Tibial artery (tissue), 4 donors: ENCODE measurements around the gene SLC25A21.

Experiments used
- DNase-seq, 2 donors: peaks; one replicate each; pipeline ENCODE4 v3.0.0-alpha.2; 2019
- H3K27ac ChIP-seq, 2 donors: fragments of 200-600 bp; sonication (generic) in 1 of 2; 1 replicate in 1 of 2; 2 replicates in 1 of 2; pipeline ENCODE4 v1.5.1; 2018 to 2019; ENCODE audit warnings: mild to moderate bottlenecking in 1 of 2
- H3K27me3 ChIP-seq, 2 donors: fragments of 200-600 bp; sonication (generic) in 1 of 2; one replicate each; pipeline versions ENCODE4 v1.5.1 to v1.6.0; 2016 to 2019
- H3K36me3 ChIP-seq, 3 donors: fragments of 200-600 bp; sonication (generic) in 2 of 3; one replicate each; pipeline ENCODE4 v1.5.1; 2016 to 2019; ENCODE audit warnings: mild to moderate bottlenecking in 2 of 3
- H3K4me1 ChIP-seq, 4 donors: fragments of 200-600 bp; sonication (generic) in 2 of 4; 1 replicate in 3 of 4; 2 replicates in 1 of 4; pipeline ENCODE4 v1.5.1; 2016 to 2019
- H3K4me3 ChIP-seq, 2 donors: fragments of 200-600 bp; sonication (generic) in 1 of 2; 1 replicate in 1 of 2; 2 replicates in 1 of 2; pipeline ENCODE4 v1.5.1; 2018 to 2019; ENCODE audit warnings: mild to moderate bottlenecking in 2 of 2
- H3K9me3 ChIP-seq, 3 donors: fragments of 200-600 bp; sonication (generic) in 1 of 3; one replicate each; pipeline ENCODE4 v1.5.1; 2016 to 2019
- intact Hi-C: fragments of 100-400 bp; cut with DNase I; formaldehyde crosslinking; loops from one replicate; pipeline ENCODE4 v1.15.0; 2023; ENCODE audit warnings: low total_unique reads
- TF ChIP-seq, protein P1 (sequence below), 2 experiments: fragments of 200-600 bp in 1 of 2; fragments of 450-650 bp in 1 of 2; IDR thresholded peaks; one replicate each; pipeline ENCODE4 v1.5.1; 2017 to 2019; ENCODE audit warnings: antibody characterized with exemption in 2 of 2, mild to moderate bottlenecking in 1 of 2, moderate library complexity in 1 of 2

The SLC25A21 gene

DNA sequence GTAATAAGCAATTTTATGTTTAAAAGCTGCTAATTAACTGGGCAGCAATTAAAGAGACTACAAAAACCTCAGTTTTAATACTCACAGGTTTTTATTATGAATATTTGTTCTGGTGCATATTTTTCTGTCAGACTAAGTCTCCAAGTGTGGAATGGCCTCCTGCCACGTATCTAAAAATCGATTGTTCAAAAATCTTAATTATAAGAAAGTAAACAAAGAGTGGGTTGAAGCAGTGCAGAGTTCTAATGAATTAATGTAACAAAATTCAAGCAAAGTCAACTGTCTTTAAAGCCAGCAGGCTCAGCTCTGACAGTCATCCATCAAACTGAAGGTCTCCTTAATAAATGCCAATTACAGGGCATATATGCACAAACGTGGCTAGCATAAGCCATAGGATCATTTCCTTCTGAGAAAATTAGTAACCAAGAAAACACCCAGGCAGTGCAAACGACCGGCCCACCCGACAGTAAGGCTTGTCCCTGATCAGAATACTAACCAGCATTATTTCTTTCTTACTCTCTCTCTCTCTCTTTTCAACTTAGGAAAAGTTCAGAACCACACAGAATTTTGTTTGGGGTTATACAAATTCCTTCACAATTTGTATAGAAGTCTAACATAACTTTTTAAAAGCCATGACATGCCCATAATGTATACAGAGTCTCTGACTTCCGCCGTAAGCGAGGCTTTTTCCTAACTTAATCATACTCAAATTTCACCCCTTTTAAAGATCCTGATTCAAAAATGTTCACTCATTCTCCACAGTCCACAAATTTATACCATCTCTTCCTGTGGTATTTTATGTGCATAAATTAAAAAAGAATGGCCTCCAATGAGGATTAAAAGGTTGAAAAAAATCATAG lies 83.8 kb downstream of the SLC25A21 start:
- Histone ChIP-seq H3K27me3 (no peaks in the 10 kb centered on the region), H3K4me3 (no peak overlapping the region), H3K9me3 (no peaks in the 10 kb centered on the region), H3K36me3 (no peaks in the 10 kb centered on the region), H3K27ac (no peak overlapping the region), H3K4me1 (no peaks in the 10 kb centered on the region)
- no peak for DNase-seq
- TF ChIP-seq, protein P1, sequence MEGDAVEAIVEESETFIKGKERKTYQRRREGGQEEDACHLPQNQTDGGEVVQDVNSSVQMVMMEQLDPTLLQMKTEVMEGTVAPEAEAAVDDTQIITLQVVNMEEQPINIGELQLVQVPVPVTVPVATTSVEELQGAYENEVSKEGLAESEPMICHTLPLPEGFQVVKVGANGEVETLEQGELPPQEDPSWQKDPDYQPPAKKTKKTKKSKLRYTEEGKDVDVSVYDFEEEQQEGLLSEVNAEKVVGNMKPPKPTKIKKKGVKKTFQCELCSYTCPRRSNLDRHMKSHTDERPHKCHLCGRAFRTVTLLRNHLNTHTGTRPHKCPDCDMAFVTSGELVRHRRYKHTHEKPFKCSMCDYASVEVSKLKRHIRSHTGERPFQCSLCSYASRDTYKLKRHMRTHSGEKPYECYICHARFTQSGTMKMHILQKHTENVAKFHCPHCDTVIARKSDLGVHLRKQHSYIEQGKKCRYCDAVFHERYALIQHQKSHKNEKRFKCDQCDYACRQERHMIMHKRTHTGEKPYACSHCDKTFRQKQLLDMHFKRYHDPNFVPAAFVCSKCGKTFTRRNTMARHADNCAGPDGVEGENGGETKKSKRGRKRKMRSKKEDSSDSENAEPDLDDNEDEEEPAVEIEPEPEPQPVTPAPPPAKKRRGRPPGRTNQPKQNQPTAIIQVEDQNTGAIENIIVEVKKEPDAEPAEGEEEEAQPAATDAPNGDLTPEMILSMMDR (IDR thresholded peaks at IDR 0.05), result no peak
- intact Hi-C loops, result no loop called here

DNA sequence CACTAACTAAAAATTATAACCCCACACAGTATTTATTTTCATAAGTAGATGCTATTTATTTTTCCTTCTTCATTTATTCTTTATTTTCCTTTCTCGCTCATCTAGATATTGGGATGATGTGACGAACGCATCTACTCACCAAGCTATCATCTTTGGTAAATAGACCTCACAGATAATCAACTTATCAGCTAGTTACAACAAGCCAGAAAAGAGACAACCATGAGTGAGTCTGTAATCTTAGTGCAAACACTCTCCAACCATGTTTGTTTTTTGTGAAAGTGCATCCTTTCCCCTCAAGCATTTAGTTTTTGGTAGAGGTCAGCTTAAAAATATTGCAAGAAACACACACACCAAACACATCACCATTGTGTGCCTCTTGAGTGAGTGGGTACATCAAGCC lies 84.9 kb downstream of the SLC25A21 start:
- TF ChIP-seq, protein P1 (IDR thresholded peaks at IDR 0.05), result no peak
- Histone ChIP-seq H3K4me3 (no peak overlapping the region), H3K4me1 (no peaks in the 10 kb centered on the region), H3K9me3 (no peaks in the 10 kb centered on the region), H3K36me3 (no peaks in the 10 kb centered on the region), H3K27me3 (no peaks in the 10 kb centered on the region), H3K27ac (no peak overlapping the region)
- DNase-seq, result no peak
- intact Hi-C loops, result no loop called here

DNA sequence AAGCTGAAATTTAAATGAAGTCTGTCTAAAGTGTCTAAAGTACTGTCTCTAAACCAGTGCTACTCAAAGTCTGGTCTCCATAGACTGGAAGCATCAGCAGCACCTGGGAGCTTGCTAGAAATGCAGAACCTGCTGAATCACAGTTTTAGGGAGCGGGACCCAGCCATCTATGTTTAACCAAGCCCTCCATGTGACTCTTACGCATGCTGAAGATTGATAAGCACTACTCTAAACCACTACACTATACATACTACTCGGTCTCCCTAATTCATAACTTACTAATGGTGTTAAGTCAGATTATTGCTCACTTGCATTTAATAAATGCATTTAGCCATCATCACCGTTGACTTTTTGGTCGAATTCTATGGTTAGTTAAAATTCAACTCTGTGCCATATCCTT lies 88.8 kb downstream of the SLC25A21 start:
- H3K9me3 ChIP-seq, result no peaks in the 10 kb centered on the region
- H3K4me3 ChIP-seq, result no peak overlapping the region
- H3K36me3 ChIP-seq, result no peaks in the 10 kb centered on the region
- DNase-seq, result no peak
- H3K27ac ChIP-seq, result no peak overlapping the region
- TF ChIP-seq, protein P1 (IDR thresholded peaks at IDR 0.05), result no peak
- no peaks in the 10 kb centered on the region for H3K4me1 ChIP-seq
- no peaks in the 10 kb centered on the region for H3K27me3 ChIP-seq
- intact Hi-C loops, result no loop called here

- Histone ChIP-seq H3K4me1 (no peaks in the 10 kb centered on the region), H3K36me3 (no peaks in the 10 kb centered on the region), H3K9me3 (no peaks in the 10 kb centered on the region), H3K27ac (no peak overlapping the region), H3K27me3 (no peaks in the 10 kb centered on the region), H3K4me3 (no peak overlapping the region)
- intact Hi-C loops, result no loop called here
- TF ChIP-seq, protein P1 (IDR thresholded peaks at IDR 0.05), result no peak
- DNase-seq, result no peak
Measured at GRCh38 chr14:37082449-37082848, 90.0 kb downstream of the SLC25A21 start.

DNA sequence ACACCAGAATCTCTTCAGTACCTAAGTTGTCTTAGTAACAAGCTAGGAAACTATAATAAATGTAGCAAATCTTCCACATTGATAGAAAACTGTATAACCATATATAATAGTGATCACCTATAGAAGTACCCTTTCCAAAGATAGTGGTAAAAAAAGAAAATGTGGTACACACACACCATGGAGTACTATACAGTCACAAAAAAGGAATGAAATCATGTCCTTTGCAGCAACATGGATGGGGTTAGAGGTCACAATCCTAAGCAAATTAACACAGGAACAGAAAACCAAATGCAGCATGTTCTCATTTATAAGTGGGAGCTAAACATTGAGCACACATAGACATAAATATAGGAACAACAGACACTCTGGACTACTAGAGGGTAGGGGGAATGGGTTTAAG lies 90.5 kb downstream of the SLC25A21 start:
- DNase-seq, result no peak
- H3K4me1 ChIP-seq, result no peaks in the 10 kb centered on the region

More for the DNA sequence above, 90.5 kb downstream of the SLC25A21 start:
- no peaks in the 10 kb centered on the region for H3K27me3 ChIP-seq
- TF ChIP-seq, protein P1 (IDR thresholded peaks at IDR 0.05), result no peak
- H3K36me3 ChIP-seq, result no peaks in the 10 kb centered on the region
- no peak overlapping the region for H3K27ac ChIP-seq
- intact Hi-C loops, result no loop called here
- H3K4me3 ChIP-seq, result no peak overlapping the region
- H3K9me3 ChIP-seq, result no peaks in the 10 kb centered on the region
